Measurements from ENCODE around the gene DENND5B. TPM values are rescaled to one million over a fixed set of nuclear protein-coding genes. Genes with fewer than 3 reads are reported as not detected.

The DENND5B gene
- total RNA-seq, 4 donors from 2014 or later: 32.2 to 59.2 (median 57.2) TPM

DNA sequence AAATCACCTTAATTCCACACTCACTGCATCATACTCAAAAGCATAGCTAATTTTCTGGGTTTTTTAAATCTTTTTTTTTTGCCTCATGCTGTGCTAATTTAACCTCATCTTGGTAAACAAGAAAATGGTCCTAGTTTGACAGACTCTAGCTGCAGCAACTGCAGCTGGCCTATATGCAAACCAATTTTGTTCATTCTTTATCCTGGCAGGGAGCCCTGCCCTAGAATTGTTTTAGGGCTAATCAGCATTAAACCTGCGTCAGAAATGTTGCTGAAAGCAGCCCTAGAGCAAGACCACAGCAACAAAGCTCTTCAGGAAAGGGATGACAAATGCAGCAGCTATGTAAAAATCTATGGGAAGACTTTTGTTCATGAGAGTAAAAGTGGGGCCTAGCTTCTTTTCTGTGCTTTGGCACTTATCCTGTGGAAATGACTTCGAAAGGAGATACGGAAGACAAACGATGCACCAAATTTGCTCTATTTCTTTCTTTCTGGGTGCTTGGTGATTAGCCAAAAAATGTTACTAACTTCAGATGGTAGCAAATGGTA lies 72.2 kb downstream of the DENND5B start:
- H3K4me3 ChIP-seq: no peak overlapping the region
- no peak for DNase-seq
- H3K27ac ChIP-seq: no peak overlapping the region
- TF ChIP-seq, protein P1, sequence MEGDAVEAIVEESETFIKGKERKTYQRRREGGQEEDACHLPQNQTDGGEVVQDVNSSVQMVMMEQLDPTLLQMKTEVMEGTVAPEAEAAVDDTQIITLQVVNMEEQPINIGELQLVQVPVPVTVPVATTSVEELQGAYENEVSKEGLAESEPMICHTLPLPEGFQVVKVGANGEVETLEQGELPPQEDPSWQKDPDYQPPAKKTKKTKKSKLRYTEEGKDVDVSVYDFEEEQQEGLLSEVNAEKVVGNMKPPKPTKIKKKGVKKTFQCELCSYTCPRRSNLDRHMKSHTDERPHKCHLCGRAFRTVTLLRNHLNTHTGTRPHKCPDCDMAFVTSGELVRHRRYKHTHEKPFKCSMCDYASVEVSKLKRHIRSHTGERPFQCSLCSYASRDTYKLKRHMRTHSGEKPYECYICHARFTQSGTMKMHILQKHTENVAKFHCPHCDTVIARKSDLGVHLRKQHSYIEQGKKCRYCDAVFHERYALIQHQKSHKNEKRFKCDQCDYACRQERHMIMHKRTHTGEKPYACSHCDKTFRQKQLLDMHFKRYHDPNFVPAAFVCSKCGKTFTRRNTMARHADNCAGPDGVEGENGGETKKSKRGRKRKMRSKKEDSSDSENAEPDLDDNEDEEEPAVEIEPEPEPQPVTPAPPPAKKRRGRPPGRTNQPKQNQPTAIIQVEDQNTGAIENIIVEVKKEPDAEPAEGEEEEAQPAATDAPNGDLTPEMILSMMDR (IDR thresholded peaks at IDR 0.05): no peak
- H3K9me3 ChIP-seq: no peaks in the 10 kb centered on the region
- H3K27me3 ChIP-seq: no peaks in the 10 kb centered on the region
- peaks cover 0 to 16% (median 5%) of the 10 kb centered on the region in 4 donors for H3K4me1 ChIP-seq
- H3K36me3 ChIP-seq: no peaks in the 10 kb centered on the region

DNA sequence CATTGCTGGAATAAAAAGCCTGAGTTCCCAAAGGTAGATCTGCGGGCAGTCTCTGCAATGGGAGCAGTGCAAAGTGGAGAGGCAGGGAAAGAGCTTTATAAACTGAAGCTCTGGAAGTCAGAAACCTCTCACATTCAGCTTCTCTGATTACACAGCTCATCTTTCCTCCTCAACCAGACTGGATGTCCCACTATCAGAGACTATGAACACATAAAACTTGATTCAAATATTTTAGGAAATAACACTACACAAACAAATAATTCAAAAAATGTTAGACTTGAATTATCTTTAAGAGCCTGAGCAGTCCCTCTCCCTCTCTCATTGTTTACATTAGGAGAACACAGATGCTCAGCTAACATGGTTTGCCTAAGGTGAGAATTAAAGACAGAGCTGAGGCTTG lies 72.9 kb downstream of the DENND5B start:
- no peak overlapping the region for H3K27ac ChIP-seq
- H3K4me1 ChIP-seq: peaks cover 0 to 16% (median 5%) of the 10 kb centered on the region in 4 donors
- H3K36me3 ChIP-seq: no peaks in the 10 kb centered on the region
- TF ChIP-seq, protein P1 (IDR thresholded peaks at IDR 0.05): no peak
- TF ChIP-seq POLR2A (IDR thresholded peaks at IDR 0.05): no peak
- H3K27me3 ChIP-seq: no peaks in the 10 kb centered on the region
- no peak for DNase-seq
- no peaks in the 10 kb centered on the region for H3K9me3 ChIP-seq
- no peak overlapping the region for H3K4me3 ChIP-seq

DNA sequence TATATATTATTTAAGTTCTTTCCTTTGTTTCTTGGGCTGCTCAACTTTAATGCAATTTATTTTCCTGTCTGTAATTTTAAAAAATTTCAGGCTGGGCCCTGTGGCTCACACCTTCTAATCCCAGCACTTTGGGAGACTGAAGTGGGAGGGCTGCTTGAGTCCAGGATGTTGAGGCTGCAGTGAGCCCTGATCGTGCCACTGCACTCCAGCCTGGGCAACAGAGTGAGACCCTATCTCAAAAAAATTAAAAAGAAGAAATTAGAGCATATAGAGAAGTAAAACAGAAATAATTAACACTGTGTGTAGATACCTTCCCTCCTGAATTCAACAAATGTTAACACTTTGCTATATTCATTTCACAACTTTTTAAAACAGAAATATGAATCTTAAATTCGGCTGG lies 74.2 kb downstream of the DENND5B start:
- Histone ChIP-seq H3K27me3 (no peaks in the 10 kb centered on the region), H3K27ac (no peak overlapping the region), H3K36me3 (no peaks in the 10 kb centered on the region), H3K4me1 (peaks cover 0 to 8% (median 5%) of the 10 kb centered on the region in 4 donors), H3K9me3 (no peaks in the 10 kb centered on the region), H3K4me3 (no peak overlapping the region)
- no peak for DNase-seq
- TF ChIP-seq, protein P1 (IDR thresholded peaks at IDR 0.05): no peak
- TF ChIP-seq POLR2A (IDR thresholded peaks at IDR 0.05): no peak

DNA sequence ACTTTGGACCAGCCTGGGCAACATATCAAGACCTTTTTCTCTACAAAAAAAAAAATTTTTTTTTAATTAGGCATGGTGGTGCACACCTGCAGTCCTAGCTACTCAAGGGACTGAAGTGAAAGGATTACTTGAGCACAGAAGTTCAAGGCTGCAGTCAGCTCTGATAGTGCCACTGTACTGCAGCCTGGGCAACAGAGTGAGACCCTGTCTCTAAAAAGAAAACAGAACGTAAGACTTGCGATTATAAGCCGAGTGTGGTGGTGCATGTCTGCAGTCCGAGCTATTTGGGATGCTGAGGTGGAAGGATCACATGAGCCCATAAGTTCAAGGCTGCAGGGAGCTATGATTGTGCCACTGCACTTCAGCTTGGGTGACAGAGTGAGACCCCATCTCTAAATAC lies 76.0 kb downstream of the DENND5B start:
- Histone ChIP-seq H3K9me3 (no peaks in the 10 kb centered on the region), H3K36me3 (no peaks in the 10 kb centered on the region), H3K4me3 (no peak overlapping the region), H3K27me3 (no peaks in the 10 kb centered on the region), H3K27ac (no peak overlapping the region), H3K4me1 (peaks cover 0 to 6% (median 3%) of the 10 kb centered on the region in 4 donors)
- TF ChIP-seq, protein P1 (IDR thresholded peaks at IDR 0.05): no peak
- no peak for TF ChIP-seq POLR2A (IDR thresholded peaks at IDR 0.05)
- no peak for DNase-seq

DNA sequence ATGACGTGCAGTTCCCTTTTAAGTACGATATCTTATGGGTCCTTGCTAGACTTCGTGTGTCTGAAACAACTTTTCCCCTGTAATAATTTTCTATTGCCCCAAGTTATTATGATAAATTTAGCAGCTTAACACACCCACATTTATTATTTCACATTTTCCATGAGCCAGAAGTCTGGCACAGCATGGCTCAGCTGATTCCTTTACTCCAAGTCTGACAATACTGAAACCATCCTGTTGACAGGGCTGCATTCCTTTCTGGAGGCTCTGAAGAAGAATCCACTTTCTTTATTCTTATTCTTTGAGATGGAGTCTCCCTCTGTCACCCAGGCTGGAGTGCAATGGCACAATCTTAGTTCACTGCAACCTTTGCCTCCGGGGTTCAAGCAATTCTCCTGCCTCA lies 80.9 kb downstream of the DENND5B start:
- Histone ChIP-seq H3K4me1 (peaks cover 0 to 5% (median 0%) of the 10 kb centered on the region in 4 donors), H3K27me3 (no peaks in the 10 kb centered on the region), H3K4me3 (no peak overlapping the region), H3K9me3 (no peaks in the 10 kb centered on the region), H3K27ac (no peak overlapping the region), H3K36me3 (no peaks in the 10 kb centered on the region)
- no peak for DNase-seq
- TF ChIP-seq POLR2A (IDR thresholded peaks at IDR 0.05): no peak
- TF ChIP-seq, protein P1 (IDR thresholded peaks at IDR 0.05): no peak

Measured in Peyer's patch (tissue), 4 donors.